GM18951 (cell line): ENCODE results near the gene FBXO33.
"Not testable (repeated sequence)": the region's sequence is repeated elsewhere in the genome, so short reads cannot be mapped to it uniquely, and the experiment has no call there.

Source experiments
- POLR2A ChIP-seq: IDR thresholded peaks from 4 replicates; pipeline ENCODE4 v1.6.1; 2011; ENCODE audit warnings: mild to moderate bottlenecking; ENCODE audit not compliant: insufficient read length, insufficient read depth; ENCODE audit errors: extremely low read depth
- in situ Hi-C: fragments of 300-500 bp; cut with MboI; formaldehyde crosslinking; loops from one replicate; pipeline ENCODE4 v1.12.0; 2022; ENCODE audit warnings: low sequenced_read_pairs, mixed read lengths, inconsistent platforms; ENCODE audit not compliant: unreplicated experiment

The FBXO33 gene

DNA sequence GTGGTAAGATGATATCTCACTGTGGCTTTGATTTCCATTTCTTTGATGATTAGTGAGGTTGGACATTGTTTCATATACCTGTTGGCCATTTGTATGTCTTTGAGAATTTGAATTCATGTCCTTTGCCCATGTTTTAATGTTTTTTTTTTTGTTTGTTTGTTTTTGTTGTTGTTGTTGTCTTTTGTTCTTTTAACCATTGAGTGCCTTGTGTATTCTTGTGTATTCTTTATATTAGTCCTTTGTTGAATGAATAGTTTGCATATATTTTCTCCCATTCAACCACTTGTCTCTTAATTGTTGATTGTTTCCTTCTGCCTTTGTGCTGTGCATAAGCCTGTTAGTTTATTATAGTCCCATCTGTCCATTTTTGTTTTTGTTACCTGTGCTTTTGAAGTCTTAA, 71.9 kb downstream of the FBXO33 start:
- TF ChIP-seq POLR2A, result no peak
- in situ Hi-C loops, result no loop called here

DNA sequence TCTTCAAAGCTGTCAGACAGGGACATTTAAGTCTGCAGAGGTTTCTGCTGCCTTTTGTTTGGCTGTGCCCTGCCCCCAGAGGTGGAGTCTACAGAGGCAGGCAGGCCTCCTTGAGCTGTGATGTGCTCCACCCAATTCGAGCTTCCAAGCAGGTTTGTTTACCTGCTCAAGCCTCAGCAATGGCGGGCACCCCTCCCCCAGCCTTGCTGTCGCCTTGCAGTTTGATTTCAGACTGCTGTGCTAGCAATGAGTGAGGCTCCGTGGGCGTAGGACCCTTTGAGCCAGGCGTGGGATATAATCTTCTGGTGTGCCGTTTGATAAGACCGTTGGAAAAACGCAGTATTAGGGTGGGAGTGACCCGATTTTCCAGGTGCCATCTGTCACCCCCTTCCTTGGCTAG, 73.2 kb downstream of the FBXO33 start:
- in situ Hi-C loops, result not testable (repeated sequence)

DNA sequence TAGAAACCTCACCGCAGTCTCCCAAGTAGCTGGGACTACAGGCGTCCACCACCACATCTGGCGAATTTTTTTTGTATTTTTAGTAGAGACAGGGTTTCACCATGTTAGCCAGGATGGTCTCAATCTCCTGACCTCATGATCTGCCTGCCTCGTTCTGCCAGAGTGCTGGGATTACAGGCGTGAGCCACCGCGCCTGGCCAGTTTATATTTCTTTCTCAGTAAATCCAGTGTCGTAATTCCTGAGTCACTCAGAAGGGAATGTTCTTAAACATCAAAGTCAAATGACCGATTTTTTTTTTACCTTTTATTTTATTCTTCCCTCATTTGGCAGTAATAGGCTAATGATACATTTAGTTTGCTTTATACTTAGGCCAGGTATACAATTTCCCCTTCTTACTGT, 80.5 kb downstream of the FBXO33 start:
- TF ChIP-seq POLR2A, result no peak
- in situ Hi-C loops, result no loop called here

DNA sequence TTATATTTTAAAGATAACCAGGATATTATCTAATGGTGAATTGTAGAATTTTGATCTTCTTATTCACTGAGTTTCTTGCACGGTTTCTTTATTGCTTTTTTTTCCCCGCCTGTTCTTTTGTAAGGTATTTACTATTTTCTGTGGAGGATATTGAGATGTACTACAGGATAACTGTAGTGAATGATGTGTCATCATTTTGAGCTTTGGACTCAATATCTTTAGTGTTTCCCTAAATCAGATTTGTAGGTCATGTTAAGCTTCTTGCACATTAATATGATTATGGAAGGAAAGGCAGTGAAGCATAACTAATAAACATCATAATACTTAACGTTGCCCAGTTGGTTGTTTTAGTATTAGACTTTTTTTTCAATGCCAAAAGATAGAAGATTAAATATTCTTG, 81.4 kb downstream of the FBXO33 start:
- no peak for TF ChIP-seq POLR2A
- in situ Hi-C loops, result no loop called here
